H9 (cell line): ENCODE data around the gene KRTCAP2. TPM values are rescaled to one million over a fixed set of nuclear protein-coding genes. Genes with fewer than 3 reads are reported as not detected.
"Not testable (repeated sequence)": the region's sequence is repeated elsewhere in the genome, so short reads cannot be mapped to it uniquely, and the experiment has no call there.

Experiments
- DNase-seq: peaks from one replicate; pipeline ENCODE4 v3.0.0-alpha.2; 2017
- H2AFZ ChIP-seq: one replicate; pipeline ENCODE4 v1.6.1; 2013; ENCODE audit warnings: mild to moderate bottlenecking, low read length, control low read depth, moderate library complexity
- H2AK5ac ChIP-seq: 2 replicates; pipeline ENCODE4 v1.6.1; 2013; ENCODE audit warnings: low read length, control low read depth, mixed read lengths; ENCODE audit not compliant: insufficient read length
- H2BK120ac ChIP-seq: one replicate; pipeline ENCODE4 v1.6.1; 2013; ENCODE audit warnings: low read depth, mild to moderate bottlenecking, low read length, control low read depth, inconsistent platforms; ENCODE audit not compliant: poor library complexity, severe bottlenecking
- H2BK12ac ChIP-seq: 2 replicates; pipeline ENCODE4 v1.6.1; 2013; ENCODE audit warnings: low read length, control low read depth, mixed read lengths, low read depth; ENCODE audit not compliant: insufficient read length
- H2BK15ac ChIP-seq: 2 replicates; pipeline ENCODE4 v1.6.1; 2013; ENCODE audit warnings: low read depth, low read length, control low read depth
- H2BK20ac ChIP-seq: one replicate; pipeline ENCODE4 v1.6.1; 2013; ENCODE audit warnings: low read depth, mild to moderate bottlenecking, low read length, control low read depth, inconsistent platforms; ENCODE audit not compliant: poor library complexity, severe bottlenecking
- H2BK5ac ChIP-seq: 2 replicates; pipeline ENCODE4 v1.6.1; 2013; ENCODE audit warnings: low read length, control low read depth, mixed read lengths; ENCODE audit not compliant: insufficient read length
- H3K14ac ChIP-seq: 2 replicates; pipeline ENCODE4 v1.6.1; 2013; ENCODE audit warnings: low read length, control low read depth; ENCODE audit not compliant: insufficient read depth
- H3K18ac ChIP-seq: 2 replicates; pipeline ENCODE4 v1.6.1; 2013; ENCODE audit warnings: low read depth, mild to moderate bottlenecking, mixed read lengths, low read length, control low read depth; ENCODE audit not compliant: insufficient read length
- H3K23ac ChIP-seq: 2 replicates; pipeline ENCODE4 v1.6.1; 2013; ENCODE audit warnings: low read length, control low read depth, mixed read lengths, low read depth; ENCODE audit not compliant: insufficient read length
- H3K23me2 ChIP-seq: 2 replicates; pipeline ENCODE4 v1.6.1; 2013; ENCODE audit warnings: low read depth, mild to moderate bottlenecking, mixed read lengths, low read length, control low read depth; ENCODE audit not compliant: insufficient read length, poor library complexity, severe bottlenecking
- H3K27ac ChIP-seq: 2 replicates; pipeline ENCODE4 v1.5.1; 2013; ENCODE audit warnings: low read length, control low read depth, mixed read lengths, low read depth; ENCODE audit not compliant: insufficient read length
- H3K27me3 ChIP-seq: 2 replicates; pipeline ENCODE4 v1.6.1; 2013; ENCODE audit warnings: low read length, control low read depth, inconsistent platforms; ENCODE audit not compliant: insufficient read depth
- H3K4ac ChIP-seq: 2 replicates; pipeline ENCODE4 v1.6.1; 2013; ENCODE audit warnings: low read depth, mild to moderate bottlenecking, control low read depth, inconsistent platforms, low read length, moderate library complexity
- H3K4me1 ChIP-seq: 2 replicates; pipeline ENCODE4 v1.6.1; 2013; ENCODE audit warnings: low read length, control low read depth, inconsistent platforms; ENCODE audit not compliant: insufficient read depth
- H3K4me2 ChIP-seq: 2 replicates; pipeline ENCODE4 v1.6.1; 2013; ENCODE audit warnings: low read length, control low read depth, mixed read lengths; ENCODE audit not compliant: insufficient read length, insufficient read depth
- H3K56ac ChIP-seq: 2 replicates; pipeline ENCODE4 v1.6.1; 2013; ENCODE audit warnings: low read depth, mild to moderate bottlenecking, mixed read lengths, low read length, control low read depth; ENCODE audit not compliant: insufficient read length
- H3K79me1 ChIP-seq: 2 replicates; pipeline ENCODE4 v1.6.1; 2013; ENCODE audit warnings: low read depth, mild to moderate bottlenecking, moderate library complexity, low read length, control low read depth, inconsistent platforms; ENCODE audit not compliant: insufficient read depth, poor library complexity, severe bottlenecking
- H3K79me2 ChIP-seq: 2 replicates; pipeline ENCODE4 v1.6.1; 2013; ENCODE audit warnings: low read length, control low read depth, inconsistent platforms; ENCODE audit not compliant: insufficient read depth
- H3K9ac ChIP-seq: 2 replicates; pipeline ENCODE4 v1.6.1; 2013; ENCODE audit warnings: low read length, control low read depth, mixed read lengths; ENCODE audit not compliant: insufficient read length; ENCODE audit errors: extremely low read depth
- H3K9me3 ChIP-seq: one replicate; pipeline ENCODE4 v1.6.1; 2013; ENCODE audit warnings: low read depth, low read length, inconsistent platforms; ENCODE audit not compliant: control insufficient read depth
- H3T11ph ChIP-seq: one replicate; pipeline ENCODE4 v1.6.1; 2013; ENCODE audit warnings: mild to moderate bottlenecking, low read length, control low read depth, inconsistent platforms
- H4K20me1 ChIP-seq: one replicate; pipeline ENCODE4 v1.6.1; 2013; ENCODE audit not compliant: control insufficient read depth, insufficient read length, insufficient read depth
- H4K5ac ChIP-seq: 2 replicates; pipeline ENCODE4 v1.6.1; 2013; ENCODE audit warnings: low read depth, mild to moderate bottlenecking, mixed read lengths, low read length, control low read depth; ENCODE audit not compliant: insufficient read length
- H4K8ac ChIP-seq: replicated peaks from 2 replicates; pipeline ENCODE4 v1.6.1; 2013; ENCODE audit warnings: low read length, control low read depth, mixed read lengths, low read depth; ENCODE audit not compliant: insufficient read length
- H4K91ac ChIP-seq: 2 replicates; pipeline ENCODE4 v1.6.1; 2013; ENCODE audit warnings: low read depth, mild to moderate bottlenecking, moderate library complexity, mixed read lengths, low read length, control low read depth; ENCODE audit not compliant: insufficient read length
- H3K27ac Mint-ChIP-seq, 3 experiments: 2 replicates in 2 of 3; 3 replicates in 1 of 3; pipeline ENCODE4 v1.8.0; 2020 to 2021; ENCODE audit warnings: mixed read lengths in 3 of 3, mild to moderate bottlenecking in 1 of 3, moderate library complexity in 1 of 3
- H3K27me3 Mint-ChIP-seq: 2 replicates; pipeline ENCODE4 v1.8.0; 2021; ENCODE audit warnings: low read depth, mild to moderate bottlenecking, moderate library complexity, mixed read lengths
- H3K36me3 Mint-ChIP-seq, 3 experiments: 2 replicates in 2 of 3; 3 replicates in 1 of 3; pipeline ENCODE4 v1.8.0; 2020 to 2021; ENCODE audit warnings: low read depth in 3 of 3, mixed read lengths in 3 of 3; ENCODE audit not compliant: insufficient read depth in 1 of 3
- H3K4me1 Mint-ChIP-seq, 2 experiments: 2 replicates each; pipeline ENCODE4 v1.8.0; 2020; ENCODE audit warnings: mixed read lengths in 2 of 2
- H3K4me3 Mint-ChIP-seq, 2 experiments: 2 replicates in 1 of 2; 3 replicates in 1 of 2; pipeline ENCODE4 v1.8.0; 2020 to 2021; ENCODE audit warnings: mild to moderate bottlenecking in 2 of 2, mixed read lengths in 2 of 2, moderate library complexity in 1 of 2
- H3K9me3 Mint-ChIP-seq, 2 experiments: 2 replicates in 1 of 2; 3 replicates in 1 of 2; pipeline ENCODE4 v1.8.0; 2020; ENCODE audit warnings: mild to moderate bottlenecking in 2 of 2, mixed read lengths in 2 of 2, moderate library complexity in 1 of 2
- WGBS: extraction: QIAGEN DNeasy Blood & Tissue Kit; methylation state at CpG from one replicate; pipeline ENCODE4 v1.1.7; 2013; ENCODE audit warnings: missing lambda C conversion rate, low lambda C conversion rate, mixed read lengths; ENCODE audit not compliant: insufficient read length; ENCODE audit errors: extremely low coverage; 5-methylcytosine and 5-hydroxymethylcytosine counted together
- long read RNA-seq: library from polyadenylated mRNA; unstranded; transcript quantifications from one replicate; pipeline ENCODE4 v2.0.0, GENCODE V29; 2020
- total RNA-seq: library from RNA; stranded (reverse); gene quantifications from 2 replicates; pipeline ENCODE4 v1.2.1, GENCODE V29; 2021
- TF ChIP-seq, protein P1 (sequence below): fragments of 200-600 bp; sonication (generic); conservative IDR thresholded peaks from 3 replicates; pipeline ENCODE4 v1.8.0; 2021; ENCODE audit warnings: antibody characterized with exemption, mild to moderate bottlenecking

KRTCAP2 gene
- total RNA-seq, result 149 and 152 TPM in 2 replicates
- long read RNA-seq, transcript KRTCAP2-201 (5 exons, 552 nt), result major isoform, 22 of 38 reads
- long read RNA-seq, transcript KRTCAP2-206 (4 exons, 785 nt), result minor isoform, 10 of 38 reads
- long read RNA-seq, partial matches to known transcripts, result 3 of 38 reads
- long read RNA-seq, other reads (novel, unspliced or antisense), result 2 of 38 reads

DNA sequence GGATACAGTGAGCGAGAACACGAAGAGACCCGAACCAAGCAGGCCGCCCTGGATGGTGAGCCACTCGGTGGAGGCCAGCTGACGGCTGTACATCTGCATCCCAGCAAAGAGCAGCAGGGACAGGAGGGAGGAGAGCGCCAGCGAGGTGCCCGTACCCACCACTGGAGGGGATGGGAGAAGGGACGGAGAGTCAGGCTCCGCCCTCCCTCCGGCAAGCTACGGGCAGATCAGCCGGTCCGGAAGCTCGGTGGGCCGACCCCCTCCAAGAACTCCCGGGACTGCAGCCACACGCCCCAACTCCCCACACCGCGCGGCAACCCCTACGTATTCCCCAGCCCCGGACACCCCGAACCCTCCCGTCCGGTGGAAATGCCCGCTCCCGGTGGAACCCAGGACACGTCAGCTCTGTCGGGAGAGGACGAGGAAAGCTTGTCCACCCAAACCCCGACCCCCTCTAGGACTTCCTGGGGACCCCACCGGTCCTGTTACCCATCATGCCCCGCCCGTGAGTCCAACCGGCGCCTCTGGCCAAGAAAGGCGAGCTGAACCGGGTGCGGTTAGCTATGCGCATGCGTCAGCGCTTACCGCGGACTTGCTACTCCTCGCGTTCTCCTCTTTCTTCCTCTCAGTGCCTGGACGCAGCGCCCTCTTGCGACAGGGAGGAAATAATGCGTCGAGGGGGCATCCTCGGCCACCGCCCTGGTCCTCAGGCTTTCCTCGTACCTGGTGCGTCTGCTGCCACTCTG, at the start of gene KRTCAP2:
Gene KRTCAP2 (minus strand): TSS at position 573 of the 746 bp plus-strand sequence. CDS start 80 bp downstream, at position 493.
- WGBS, result no CpG with 5 or more reads among the region's 57 CpGs
- no peaks in the 10 kb centered on the region; the same call in none of the 2 replicates for H3K27me3 Mint-ChIP-seq
- Histone ChIP-seq H3K56ac (no peak within 1 kb of the TSS), H3K14ac (peak within 1 kb of the TSS; percentile 40; the same call in 1 of the 2 replicates), H3K4me1 (no peaks in the 10 kb centered on the region), H3K9ac (peak within 1 kb of the TSS; percentile 76), H3K18ac (peak within 1 kb of the TSS; percentile 43), H3K23ac (no peak within 1 kb of the TSS), H2BK20ac (no peak within 1 kb of the TSS), H3K27ac (no peak within 1 kb of the TSS), H3K4ac (no peak within 1 kb of the TSS), H4K8ac (no peak within 1 kb of the TSS), H3K79me1 (no peaks in the 10 kb centered on the region), H2BK5ac (no peak within 1 kb of the TSS), H3K9me3 (no peaks in the 10 kb centered on the region), H4K91ac (no peak within 1 kb of the TSS), H3K4me2 (peak within 1 kb of the TSS; percentile 75), H3K27me3 (no peaks in the 10 kb centered on the region), H2AK5ac (no peak within 1 kb of the TSS), H2AFZ (no peak within 1 kb of the TSS), H3T11ph (no peak within 1 kb of the TSS), H2BK120ac (no peak within 1 kb of the TSS), H2BK15ac (no peak within 1 kb of the TSS), H2BK12ac (no peak within 1 kb of the TSS), H4K20me1 (no peaks in the 10 kb centered on the region), H4K5ac (no peak within 1 kb of the TSS), H3K79me2 (no peaks in the 10 kb centered on the region; the same call in 1 of the 2 replicates), H3K23me2 (peaks cover 18% of the 10 kb centered on the region)
- H3K27ac Mint-ChIP-seq, result peak within 1 kb of the TSS; percentile 93 to 95 (median 95)
- peak within 1 kb of the TSS; percentile 92 to 97 for H3K4me3 Mint-ChIP-seq
- H3K9me3 Mint-ChIP-seq, result no peaks in the 10 kb centered on the region
- H3K36me3 Mint-ChIP-seq, result peaks cover 14 to 41% (median 32%) of the 10 kb centered on the region in 3 experiments
- H3K4me1 Mint-ChIP-seq, result peaks cover 23 to 37% of the 10 kb centered on the region in 2 experiments
- peak; percentile 97 for DNase-seq
- TF ChIP-seq, protein P1, sequence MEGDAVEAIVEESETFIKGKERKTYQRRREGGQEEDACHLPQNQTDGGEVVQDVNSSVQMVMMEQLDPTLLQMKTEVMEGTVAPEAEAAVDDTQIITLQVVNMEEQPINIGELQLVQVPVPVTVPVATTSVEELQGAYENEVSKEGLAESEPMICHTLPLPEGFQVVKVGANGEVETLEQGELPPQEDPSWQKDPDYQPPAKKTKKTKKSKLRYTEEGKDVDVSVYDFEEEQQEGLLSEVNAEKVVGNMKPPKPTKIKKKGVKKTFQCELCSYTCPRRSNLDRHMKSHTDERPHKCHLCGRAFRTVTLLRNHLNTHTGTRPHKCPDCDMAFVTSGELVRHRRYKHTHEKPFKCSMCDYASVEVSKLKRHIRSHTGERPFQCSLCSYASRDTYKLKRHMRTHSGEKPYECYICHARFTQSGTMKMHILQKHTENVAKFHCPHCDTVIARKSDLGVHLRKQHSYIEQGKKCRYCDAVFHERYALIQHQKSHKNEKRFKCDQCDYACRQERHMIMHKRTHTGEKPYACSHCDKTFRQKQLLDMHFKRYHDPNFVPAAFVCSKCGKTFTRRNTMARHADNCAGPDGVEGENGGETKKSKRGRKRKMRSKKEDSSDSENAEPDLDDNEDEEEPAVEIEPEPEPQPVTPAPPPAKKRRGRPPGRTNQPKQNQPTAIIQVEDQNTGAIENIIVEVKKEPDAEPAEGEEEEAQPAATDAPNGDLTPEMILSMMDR, result peak; percentile 94

DNA sequence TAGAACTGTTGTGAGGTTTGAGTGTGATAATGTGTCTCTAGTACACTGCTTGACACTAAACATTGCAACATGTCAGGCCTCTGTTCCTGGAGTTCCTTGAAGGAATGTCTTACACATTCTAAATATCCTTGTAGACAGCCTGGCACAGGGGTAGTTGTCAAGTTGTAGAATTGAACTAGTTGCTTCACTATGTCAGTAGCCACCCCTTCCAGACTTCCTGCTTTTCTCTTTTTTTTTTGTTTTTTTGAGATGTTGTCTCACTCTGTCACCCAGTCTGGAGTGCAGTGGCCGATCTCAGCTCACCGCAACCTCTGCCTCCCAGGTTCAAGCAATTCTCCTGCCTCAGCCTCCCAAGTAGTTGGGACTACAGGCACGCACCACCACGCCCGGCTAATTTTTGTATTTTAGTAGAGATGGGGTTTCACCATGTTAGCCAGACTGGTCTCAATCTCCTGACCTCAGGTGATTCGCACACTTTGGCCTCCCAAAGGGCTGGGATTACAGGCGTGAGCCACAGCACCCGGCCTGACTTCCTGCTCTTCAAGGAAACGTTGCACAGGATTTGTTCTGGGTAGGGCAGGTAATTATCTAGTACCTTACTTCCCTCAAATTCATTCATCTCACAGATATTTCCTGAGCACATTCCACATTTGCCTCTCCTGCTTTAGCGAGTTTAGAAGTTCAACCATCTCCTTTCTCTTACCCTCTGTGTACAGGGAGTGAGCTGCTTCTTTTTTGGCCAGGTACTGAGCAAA, 47.3 kb upstream of the KRTCAP2 start:
- not testable (repeated sequence) for H2BK15ac ChIP-seq, H3T11ph ChIP-seq, H3K4ac ChIP-seq, H3K9me3 ChIP-seq, H2BK12ac ChIP-seq, H4K5ac ChIP-seq, H3K79me1 ChIP-seq, H3K9ac ChIP-seq, H3K56ac ChIP-seq, H3K27ac Mint-ChIP-seq, H3K23me2 ChIP-seq, DNase-seq, H2BK20ac ChIP-seq, H3K4me2 ChIP-seq, H4K91ac ChIP-seq, H2AK5ac ChIP-seq, H4K8ac ChIP-seq, H2AFZ ChIP-seq, H3K14ac ChIP-seq, H2BK5ac ChIP-seq, H3K27me3 ChIP-seq, H3K27ac ChIP-seq, H3K79me2 ChIP-seq, H3K23ac ChIP-seq, H2BK120ac ChIP-seq, H3K18ac ChIP-seq, H4K20me1 ChIP-seq, H3K4me1 ChIP-seq, H3K27me3 Mint-ChIP-seq, H3K4me3 Mint-ChIP-seq, H3K9me3 Mint-ChIP-seq
- Mint-ChIP-seq H3K36me3 (peaks cover 1 to 15% (median 10%) of the 10 kb centered on the region in 3 experiments; a peak in 5 of 7 replicates), H3K4me1 (peaks cover 11 to 16% of the 10 kb centered on the region in 2 experiments)
- WGBS, result no CpG with 5 or more reads among the region's 10 CpGs
